HEK293 (cell line): ENCODE results near the gene MED28.

Experiments used
- CTCF ChIP-seq: fragments of 450-650 bp; formaldehyde crosslinking; IDR thresholded peaks from 2 replicates; pipeline ENCODE4 v1.5.1; 2016; ENCODE audit warnings: missing biosample characterization, missing genetic modification characterization
- IKZF3 ChIP-seq: fragments of 450-650 bp; IDR thresholded peaks from 2 replicates; pipeline ENCODE4 v1.5.0; 2018; ENCODE audit warnings: missing biosample characterization, mild to moderate bottlenecking, missing genetic modification characterization, moderate library complexity
- ZBTB1 ChIP-seq: fragments of 450-650 bp; formaldehyde crosslinking; IDR thresholded peaks from 2 replicates; pipeline ENCODE4 v1.5.1; 2016; ENCODE audit warnings: missing biosample characterization, missing genetic modification characterization
- ZNF112 ChIP-seq: fragments of 450-650 bp; formaldehyde crosslinking; IDR thresholded peaks from 2 replicates; pipeline ENCODE4 v1.5.0; 2017; ENCODE audit warnings: missing biosample characterization, missing genetic modification characterization
- ZNF416 ChIP-seq: fragments of 450-650 bp; formaldehyde crosslinking; IDR thresholded peaks from 2 replicates; pipeline ENCODE4 v1.5.1; 2016; ENCODE audit warnings: missing biosample characterization, missing genetic modification characterization
- ZNF510 ChIP-seq: fragments of 450-650 bp; formaldehyde crosslinking; IDR thresholded peaks from 2 replicates; pipeline ENCODE4 v1.5.1; 2018; ENCODE audit warnings: mild to moderate bottlenecking, missing genetic modification characterization, missing biosample characterization; ENCODE audit not compliant: insufficient replicate concordance
- ZNF639 ChIP-seq: fragments of 450-650 bp; formaldehyde crosslinking; IDR thresholded peaks from 2 replicates; pipeline ENCODE4 v1.5.1; 2016; ENCODE audit warnings: missing biosample characterization, missing genetic modification characterization
- ZXDB ChIP-seq: fragments of 450-650 bp; formaldehyde crosslinking; IDR thresholded peaks from 2 replicates; pipeline ENCODE4 v1.5.1; 2016; ENCODE audit warnings: missing biosample characterization, missing genetic modification characterization
- TF ChIP-seq, protein P1 (sequence below): fragments of 450-650 bp; formaldehyde crosslinking; IDR thresholded peaks from 2 replicates; pipeline ENCODE4 v1.5.1; 2016; ENCODE audit warnings: missing biosample characterization, missing genetic modification characterization

- TF ChIP-seq ZXDB (tag by site-specific recombination): no peak
- no peak for TF ChIP-seq ZNF510 (tag by site-specific recombination)
- no peak for TF ChIP-seq CTCF (tag by site-specific recombination)
- TF ChIP-seq ZNF112: no peak
- TF ChIP-seq IKZF3: no peak
- TF ChIP-seq, protein P1, sequence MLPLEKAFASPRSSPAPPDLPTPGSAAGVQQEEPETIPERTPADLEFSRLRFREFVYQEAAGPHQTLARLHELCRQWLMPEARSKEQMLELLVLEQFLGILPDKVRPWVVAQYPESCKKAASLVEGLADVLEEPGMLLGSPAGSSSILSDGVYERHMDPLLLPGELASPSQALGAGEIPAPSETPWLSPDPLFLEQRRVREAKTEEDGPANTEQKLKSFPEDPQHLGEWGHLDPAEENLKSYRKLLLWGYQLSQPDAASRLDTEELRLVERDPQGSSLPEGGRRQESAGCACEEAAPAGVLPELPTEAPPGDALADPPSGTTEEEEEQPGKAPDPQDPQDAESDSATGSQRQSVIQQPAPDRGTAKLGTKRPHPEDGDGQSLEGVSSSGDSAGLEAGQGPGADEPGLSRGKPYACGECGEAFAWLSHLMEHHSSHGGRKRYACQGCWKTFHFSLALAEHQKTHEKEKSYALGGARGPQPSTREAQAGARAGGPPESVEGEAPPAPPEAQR (tag by site-specific recombination): no peak
- no peak for TF ChIP-seq ZNF639 (tag by site-specific recombination)
- TF ChIP-seq ZNF416 (tag by site-specific recombination): no peak
- no peak for TF ChIP-seq ZBTB1 (tag by site-specific recombination)
Observed at GRCh38 chr4:17681281-17682221, 67.1 kb downstream of the MED28 start.
